H7 (cell line): ENCODE results near the gene NHSL2. TPM values are rescaled to one million over a fixed set of nuclear protein-coding genes. Genes with fewer than 3 reads are reported as not detected.

ENCODE experiments used
- DNase-seq: peaks from one replicate; pipeline ENCODE4 v3.0.0; 2012
- H3K27me3 ChIP-seq: 2 replicates; pipeline ENCODE4 v1.6.0; 2011; ENCODE audit warnings: mild to moderate bottlenecking, low read length; ENCODE audit not compliant: control insufficient read depth, insufficient read depth
- H3K36me3 ChIP-seq: replicated peaks from 2 replicates; pipeline ENCODE4 v1.5.1; 2011; ENCODE audit warnings: low read length; ENCODE audit not compliant: control insufficient read depth, insufficient read depth
- H3K4me3 ChIP-seq: 2 replicates; pipeline ENCODE4 v1.5.1; 2011; ENCODE audit warnings: low read depth, mild to moderate bottlenecking, control low read depth, low read length, moderate library complexity; ENCODE audit not compliant: insufficient read depth
- total RNA-seq: library from RNA; depleted of rRNA; stranded (reverse); fragments of >200 nt; shearing (Covaris generic); gene quantifications from 2 replicates; pipeline ENCODE4 v1.2.3, GENCODE V29; 2014

The NHSL2 gene
- total RNA-seq, 1 experiment from 2014 or later = 3.7 TPM

DNA sequence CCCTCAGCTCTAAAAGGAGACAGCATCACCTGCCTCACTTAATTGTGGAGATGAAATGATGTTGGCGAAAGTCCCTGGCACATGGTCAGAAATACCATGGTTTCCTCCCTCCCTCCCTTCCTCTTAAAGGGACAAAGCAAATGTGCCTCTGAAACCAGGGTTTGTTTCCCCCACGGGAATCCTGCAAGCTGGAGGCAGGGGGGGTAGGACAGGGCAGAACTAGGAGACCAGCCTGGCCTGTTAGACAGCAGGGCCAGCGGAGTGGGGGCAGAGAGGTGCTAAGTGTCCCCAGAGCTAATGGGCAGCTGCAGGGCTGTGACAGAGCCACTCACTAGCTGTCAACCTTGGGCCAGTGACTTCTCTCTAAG is 215.4 kb downstream of the NHSL2 start:
- H3K4me3 ChIP-seq = no peak overlapping the region
- H3K36me3 ChIP-seq = no peaks in the 10 kb centered on the region
- peaks cover 23% of the 10 kb centered on the region for H3K27me3 ChIP-seq
- DNase-seq = no peak

DNA sequence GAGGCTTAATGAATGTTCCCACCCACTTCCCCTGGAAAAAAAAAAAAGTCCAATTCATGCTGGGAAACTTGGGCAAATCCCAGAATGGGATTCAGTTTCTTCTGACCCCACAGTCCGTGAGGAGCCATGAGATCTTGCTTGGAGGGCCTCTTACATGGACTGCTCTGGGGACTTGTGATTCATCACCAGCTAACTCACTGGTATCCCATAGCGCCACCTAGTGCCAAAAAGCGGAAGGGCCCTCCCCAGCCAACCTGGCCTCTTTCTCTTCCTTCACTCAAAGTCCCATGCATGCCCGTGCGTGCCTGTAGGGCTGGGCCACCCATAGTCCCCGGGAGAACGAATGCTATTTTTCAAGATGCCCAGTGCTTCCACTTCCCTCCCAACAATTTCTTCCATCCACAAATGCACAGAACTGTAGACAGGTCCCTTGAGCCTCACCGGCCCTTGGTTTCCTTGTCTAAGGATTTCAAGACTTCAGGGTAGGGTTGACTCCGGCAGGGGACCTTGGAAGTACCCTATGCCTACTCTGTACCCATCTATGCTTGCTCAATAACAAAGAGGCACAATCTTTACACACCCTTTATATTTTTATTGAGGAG is 216.0 kb downstream of the NHSL2 start:
- peak; percentile 77 for DNase-seq
- Histone ChIP-seq H3K36me3 (no peaks in the 10 kb centered on the region), H3K4me3 (no peak overlapping the region), H3K27me3 (peaks cover 26% of the 10 kb centered on the region)

DNA sequence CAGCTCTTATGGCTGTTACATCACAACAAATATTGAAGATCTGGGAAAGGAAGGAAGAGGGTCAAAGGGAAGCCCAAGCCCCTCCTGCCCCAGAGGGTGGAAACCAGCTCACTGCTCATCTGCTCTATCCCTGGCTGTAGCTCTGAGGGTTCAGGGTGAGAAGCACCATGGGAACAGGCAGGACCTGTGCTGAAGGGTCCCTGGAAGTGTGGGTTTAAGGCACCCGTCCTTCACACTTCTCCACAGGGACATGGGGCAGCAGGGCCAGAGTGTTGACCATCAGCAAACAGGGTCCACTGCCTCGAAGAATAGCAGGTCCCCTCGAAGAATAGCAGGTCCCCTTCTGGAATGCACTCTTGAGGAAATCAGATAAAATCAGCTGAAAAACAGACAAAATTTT is 216.7 kb downstream of the NHSL2 start:
- Histone ChIP-seq H3K4me3 (no peak overlapping the region), H3K36me3 (no peaks in the 10 kb centered on the region), H3K27me3 (peaks cover 33% of the 10 kb centered on the region)
- no peak for DNase-seq

DNA sequence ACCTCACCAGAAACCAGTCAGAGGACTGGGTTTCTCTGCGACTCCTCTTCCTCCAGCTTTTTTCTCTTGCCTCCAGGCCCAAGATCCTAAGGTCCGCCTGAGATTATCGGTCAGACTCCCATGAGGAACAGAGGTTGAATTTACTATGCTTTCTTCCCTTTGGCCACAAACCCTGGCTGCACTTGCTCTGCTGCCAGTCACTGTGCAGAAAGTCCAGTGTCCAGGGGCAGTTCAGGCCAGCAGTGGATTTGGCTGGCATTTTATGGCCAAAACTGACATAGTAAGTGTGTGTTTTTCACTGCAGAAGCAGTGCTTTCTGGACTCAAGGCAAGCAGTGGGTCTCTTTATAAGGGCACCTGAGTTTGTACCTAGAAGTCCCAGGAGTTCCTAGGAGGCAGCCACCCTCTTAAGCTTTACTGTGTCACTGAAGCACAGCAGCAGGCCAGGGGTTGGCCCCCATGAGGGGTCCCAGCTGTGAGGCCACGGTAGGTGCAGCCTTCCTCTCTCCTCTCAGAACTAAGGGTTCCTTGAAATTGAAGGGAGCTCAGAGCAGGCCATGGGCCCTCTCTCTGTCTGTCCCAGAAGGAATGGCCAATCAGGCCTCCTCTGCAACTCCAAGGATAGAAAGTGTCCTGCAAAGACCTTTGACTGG is 217.7 kb downstream of the NHSL2 start:
- no peak for DNase-seq
- Histone ChIP-seq H3K36me3 (no peaks in the 10 kb centered on the region), H3K4me3 (no peak overlapping the region), H3K27me3 (peaks cover 36% of the 10 kb centered on the region)

DNA sequence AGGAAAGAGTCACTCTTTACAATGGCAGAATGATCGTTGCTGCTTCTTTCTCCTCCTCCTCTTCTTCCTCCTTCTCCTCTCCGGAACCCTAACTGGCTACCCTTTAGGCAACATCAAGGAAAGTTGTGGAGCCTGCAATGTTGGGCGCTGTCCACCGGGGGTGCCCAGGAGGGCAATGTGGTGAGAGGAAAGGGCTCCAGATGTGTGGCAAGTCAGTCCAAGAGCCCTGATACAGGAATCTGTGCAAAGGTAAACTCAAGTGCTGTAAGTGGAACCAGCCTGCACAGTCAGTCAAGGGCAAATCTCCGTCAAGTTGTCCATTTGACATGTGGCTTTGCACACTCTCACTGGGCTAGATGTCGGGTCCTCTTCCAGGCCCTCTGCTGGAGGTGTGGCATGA is 218.2 kb downstream of the NHSL2 start:
- DNase-seq = peak; percentile 56
- H3K27me3 ChIP-seq = peaks cover 36% of the 10 kb centered on the region
- no peak overlapping the region for H3K4me3 ChIP-seq
- H3K36me3 ChIP-seq = no peaks in the 10 kb centered on the region

DNA sequence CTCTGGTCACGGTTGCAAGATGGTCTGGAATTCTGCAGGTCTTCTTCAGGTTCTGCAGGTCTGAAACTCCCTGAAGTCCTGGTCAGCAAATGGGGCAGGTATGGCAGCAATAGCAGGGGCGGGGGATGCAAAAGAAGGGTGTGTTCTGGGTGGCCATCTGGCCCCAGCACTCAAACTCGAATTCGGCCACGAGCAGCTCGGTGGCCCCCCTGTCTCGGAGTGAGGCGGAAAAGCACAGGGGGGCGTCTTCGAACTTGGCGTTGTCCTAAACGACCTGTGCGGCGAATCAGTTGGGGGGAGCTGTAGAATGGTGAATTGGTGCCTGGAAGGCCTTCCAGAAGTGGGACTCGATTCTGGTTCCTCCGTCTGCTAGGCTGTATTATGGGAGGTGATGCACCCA is 219.0 kb downstream of the NHSL2 start:
- no peak for DNase-seq
- H3K36me3 ChIP-seq = no peaks in the 10 kb centered on the region; the same call in 1 of the 2 replicates
- peaks cover 36% of the 10 kb centered on the region for H3K27me3 ChIP-seq
- no peak overlapping the region for H3K4me3 ChIP-seq

DNA sequence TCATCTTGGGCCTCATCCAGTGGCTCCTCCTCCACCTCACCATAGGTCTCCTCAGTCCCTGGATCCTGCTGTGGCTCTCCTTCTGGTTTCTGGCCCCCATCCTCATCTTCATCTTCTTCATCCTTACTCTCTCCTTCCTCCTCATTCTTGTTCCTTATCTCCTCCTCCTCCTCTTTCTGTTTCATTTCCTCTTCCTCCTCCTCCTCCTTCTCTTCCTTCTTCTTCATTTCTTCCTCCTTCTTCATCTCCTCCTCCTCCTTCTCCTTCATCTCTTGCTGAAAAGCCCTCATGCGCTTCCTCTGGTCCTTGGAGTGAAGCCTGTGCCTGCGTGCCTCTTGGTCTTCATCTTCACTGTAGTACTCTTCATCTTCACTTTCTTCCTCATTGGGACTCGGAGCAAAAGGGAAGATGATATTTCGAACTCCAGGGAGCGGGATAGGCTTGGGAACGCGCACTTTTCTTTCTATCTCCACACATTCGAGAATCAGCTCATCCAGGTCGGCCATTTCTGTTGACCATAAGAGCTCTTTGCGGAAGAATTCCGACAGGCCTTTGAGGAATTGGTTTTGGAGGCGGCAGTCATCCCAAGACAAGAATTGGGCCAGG is 219.6 kb downstream of the NHSL2 start:
- H3K36me3 ChIP-seq = no peaks in the 10 kb centered on the region; the same call in 1 of the 2 replicates
- DNase-seq = no peak
- peaks cover 36% of the 10 kb centered on the region for H3K27me3 ChIP-seq
- H3K4me3 ChIP-seq = 0 out of 2 replicates have a peak overlapping the region, but pooled peaks have one; percentile 53

DNA sequence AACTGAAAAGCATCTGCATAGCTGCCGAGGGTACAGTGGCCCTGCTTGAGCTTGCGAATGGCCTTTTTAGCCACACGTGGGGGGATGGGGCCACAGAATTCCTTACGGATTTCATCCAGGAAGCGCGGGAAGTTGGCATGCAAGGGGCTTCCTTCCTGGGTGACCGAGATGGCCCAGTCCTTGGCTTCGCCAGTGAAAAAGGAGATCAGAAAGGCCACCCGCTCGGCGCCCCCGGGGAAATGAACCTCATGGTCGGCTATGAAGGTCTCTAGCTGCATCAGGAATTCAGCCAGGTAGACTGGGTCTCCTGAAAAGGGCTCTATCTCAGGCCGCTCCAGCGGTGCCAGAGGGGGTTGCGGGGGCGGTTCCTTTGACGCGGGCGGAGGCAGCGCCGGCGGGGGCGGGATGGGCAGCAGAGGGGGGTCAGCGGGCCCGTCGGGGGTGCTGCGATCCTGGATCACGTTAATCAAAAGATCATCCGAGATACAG is 220.2 kb downstream of the NHSL2 start:
- DNase-seq = peak; percentile 75
- peak overlapping the region; percentile 53 for H3K4me3 ChIP-seq
- H3K27me3 ChIP-seq = peaks cover 36% of the 10 kb centered on the region
- no peaks in the 10 kb centered on the region; the same call in 1 of the 2 replicates for H3K36me3 ChIP-seq

DNA sequence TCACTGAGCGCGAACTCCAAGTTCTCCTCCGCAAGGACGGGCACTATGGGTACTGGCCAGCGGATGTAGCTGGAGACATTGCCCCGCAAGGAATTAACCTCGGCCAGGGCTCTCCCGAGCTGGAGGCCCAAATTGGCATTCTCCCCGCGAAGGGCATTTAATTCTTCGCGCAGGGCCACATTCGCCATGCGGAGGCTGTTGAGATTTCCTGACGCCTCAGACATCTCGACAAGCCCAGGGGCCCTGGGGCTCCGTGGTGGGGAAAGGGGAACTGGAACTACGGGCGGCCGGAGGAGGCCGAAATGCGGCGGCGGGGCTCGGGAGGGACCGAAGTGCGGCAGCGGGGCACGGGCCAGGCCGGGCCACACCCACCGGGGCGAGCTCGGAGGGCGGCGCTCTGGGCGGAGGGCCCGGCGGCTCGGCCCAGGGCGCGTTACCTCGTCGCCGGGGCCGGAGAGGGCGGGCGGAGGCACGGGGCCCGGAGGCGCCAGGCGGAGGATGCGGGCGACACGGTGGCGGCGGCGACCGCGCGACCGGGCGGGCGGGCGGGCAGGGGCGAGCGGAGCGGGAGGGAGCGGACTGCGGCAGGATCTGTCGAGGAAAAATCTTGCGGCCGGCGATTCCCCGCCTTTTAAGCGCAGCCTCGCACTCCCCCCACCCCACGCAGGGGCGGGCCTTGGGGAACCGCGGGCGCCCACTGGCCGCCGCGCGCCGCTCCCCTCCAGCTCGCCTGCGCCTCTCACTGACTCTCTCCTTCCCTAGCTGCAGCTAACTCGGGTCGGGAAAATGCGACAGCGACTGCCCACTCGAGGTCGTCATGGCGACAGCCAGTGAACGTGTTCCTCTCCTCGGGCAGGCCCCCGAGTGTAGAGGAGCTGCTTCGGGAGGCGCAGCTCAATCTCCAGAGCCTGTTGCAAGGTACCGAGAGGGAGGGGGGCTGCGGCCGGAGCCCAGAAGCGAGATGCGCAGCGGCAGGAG is 221.0 kb downstream of the NHSL2 start, which contains the start of gene RTL5:
Gene RTL5 (minus strand): TSS at position 599 of the 978 bp plus-strand sequence.
- H3K4me3 ChIP-seq = peak within 1 kb of the TSS; percentile 53
- no peaks in the 10 kb centered on the region; the same call in 1 of the 2 replicates for H3K36me3 ChIP-seq
- peak; percentile 80 for DNase-seq
- H3K27me3 ChIP-seq = peaks cover 36% of the 10 kb centered on the region

DNA sequence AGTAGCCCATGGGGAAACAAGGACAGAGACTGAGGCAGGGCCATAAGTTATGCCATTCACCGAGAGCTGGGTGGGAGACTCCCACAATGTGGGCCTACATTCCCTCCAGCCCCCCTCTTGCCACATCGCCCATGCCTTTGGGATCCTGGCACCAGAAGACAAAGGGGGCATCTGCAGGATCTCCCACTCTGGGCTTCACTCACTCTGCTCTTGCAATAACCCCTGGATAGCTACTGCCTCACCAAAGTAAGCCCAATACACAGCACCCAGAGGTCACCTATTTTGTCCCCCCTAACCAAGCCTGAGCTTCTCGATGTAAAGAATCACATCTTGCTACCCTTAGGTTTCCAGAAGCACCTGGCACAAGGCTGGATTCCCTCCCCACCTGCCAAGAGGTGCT is 221.8 kb downstream of the NHSL2 start:
- no peaks in the 10 kb centered on the region; the same call in 1 of the 2 replicates for H3K36me3 ChIP-seq
- DNase-seq = no peak
- H3K4me3 ChIP-seq = no peak overlapping the region; the same call in 1 of the 2 replicates
- peaks cover 36% of the 10 kb centered on the region for H3K27me3 ChIP-seq

DNA sequence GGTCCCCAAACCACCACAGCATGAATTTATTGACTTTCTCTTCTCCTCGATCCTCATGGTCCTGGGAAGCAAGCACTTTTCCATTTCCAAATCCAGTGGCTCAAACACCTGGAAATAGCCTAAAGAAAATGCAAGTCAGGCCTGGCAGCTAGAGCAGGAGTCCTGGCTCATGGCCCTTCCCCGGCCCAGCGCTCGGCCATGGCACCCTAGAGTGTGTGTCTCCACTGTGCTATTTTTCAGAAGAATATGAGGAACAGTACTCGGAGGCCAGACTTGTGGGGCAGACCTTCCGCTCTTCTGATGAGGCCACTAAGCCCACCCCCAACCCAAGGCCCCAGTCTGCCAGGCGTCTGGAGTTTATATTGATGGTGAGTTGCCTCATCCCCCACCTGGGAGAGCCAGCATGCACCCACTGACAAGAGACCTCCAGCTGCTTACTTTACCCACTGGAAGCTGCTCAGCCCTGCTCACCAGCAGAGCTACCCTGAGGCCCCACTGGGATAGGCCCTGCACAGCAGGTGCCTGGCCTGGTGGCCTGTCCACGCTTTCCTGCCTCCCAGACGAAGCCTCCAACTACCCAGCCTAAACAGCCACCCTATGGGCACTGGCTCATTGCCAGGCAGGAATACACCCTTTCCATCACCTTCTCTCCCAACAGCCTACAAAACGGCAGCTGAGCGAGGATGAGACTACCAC is 223.4 kb downstream of the NHSL2 start:
- DNase-seq = no peak
- peaks cover 33% of the 10 kb centered on the region for H3K27me3 ChIP-seq
- no peaks in the 10 kb centered on the region; the same call in none of the 2 replicates for H3K36me3 ChIP-seq
- no peak overlapping the region for H3K4me3 ChIP-seq

DNA sequence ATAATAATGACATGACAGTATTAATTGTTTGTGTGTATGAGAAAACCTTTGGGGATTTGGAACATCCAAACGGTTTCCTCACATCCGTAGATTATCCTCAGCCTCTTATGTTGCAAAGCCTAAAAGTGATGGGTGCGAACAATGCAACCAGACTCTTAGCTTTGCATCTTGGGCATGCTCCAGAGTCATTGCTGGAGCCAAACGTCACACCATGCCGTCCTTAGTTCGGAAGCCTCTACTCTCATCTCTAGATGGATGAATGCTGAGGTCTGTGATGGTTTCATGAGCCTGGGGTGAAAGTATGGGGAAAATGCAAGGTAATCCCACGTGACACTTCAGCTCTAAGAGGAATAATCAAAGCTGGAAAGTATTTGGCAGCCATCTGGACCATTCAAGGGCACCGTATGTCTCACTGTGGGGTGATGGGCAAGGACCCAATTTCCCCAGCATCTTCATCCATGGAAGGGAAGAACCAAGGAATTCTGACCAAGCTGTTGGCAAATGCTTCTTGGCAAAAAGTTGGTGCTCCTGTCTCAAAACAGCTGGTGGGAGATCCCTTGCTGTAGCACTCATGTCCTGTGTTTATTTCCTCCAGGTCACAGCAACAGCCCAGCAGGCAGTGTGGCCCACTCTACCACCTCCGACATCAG is 227.3 kb downstream of the NHSL2 start:
- H3K36me3 ChIP-seq = peaks cover 5% of the 10 kb centered on the region
- H3K4me3 ChIP-seq = no peak overlapping the region
- no peaks in the 10 kb centered on the region for H3K27me3 ChIP-seq
- no peak for DNase-seq

DNA sequence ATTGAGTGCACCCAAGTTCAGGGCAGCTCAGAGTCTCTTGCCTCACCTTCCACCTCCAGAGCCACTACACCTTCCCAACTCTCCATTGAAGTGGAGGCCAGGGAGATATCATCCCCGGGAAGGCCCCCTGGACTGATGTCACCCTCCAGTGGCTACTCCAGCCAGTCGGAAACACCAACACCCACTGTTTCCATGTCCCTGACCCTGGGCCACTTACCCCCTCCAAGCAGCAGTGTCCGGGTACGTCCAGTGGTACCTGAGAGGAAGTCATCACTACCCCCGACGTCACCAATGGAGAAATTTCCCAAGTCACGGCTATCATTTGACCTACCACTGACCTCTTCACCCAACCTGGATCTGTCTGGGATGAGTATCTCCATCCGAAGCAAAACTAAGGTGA is 228.9 kb downstream of the NHSL2 start:
- Histone ChIP-seq H3K36me3 (peaks cover 5% of the 10 kb centered on the region; the same call in 1 of the 2 replicates), H3K4me3 (no peak overlapping the region), H3K27me3 (no peaks in the 10 kb centered on the region)
- DNase-seq = no peak
